GM12873 (cell line): Measurements from ENCODE around the gene EHHADH.

Source experiments
- CTCF ChIP-seq: IDR thresholded peaks from 2 replicates; pipeline ENCODE4 v1.5.1; 2012; ENCODE audit warnings: low read depth, mild to moderate bottlenecking, moderate library complexity, low read length, control low read depth; ENCODE audit not compliant: insufficient read depth; ENCODE audit errors: missing control alignments

The EHHADH gene

GRCh38 chr3:185164428-185165217 is 89.2 kb downstream of the EHHADH start:
- no peak for TF ChIP-seq CTCF

DNA sequence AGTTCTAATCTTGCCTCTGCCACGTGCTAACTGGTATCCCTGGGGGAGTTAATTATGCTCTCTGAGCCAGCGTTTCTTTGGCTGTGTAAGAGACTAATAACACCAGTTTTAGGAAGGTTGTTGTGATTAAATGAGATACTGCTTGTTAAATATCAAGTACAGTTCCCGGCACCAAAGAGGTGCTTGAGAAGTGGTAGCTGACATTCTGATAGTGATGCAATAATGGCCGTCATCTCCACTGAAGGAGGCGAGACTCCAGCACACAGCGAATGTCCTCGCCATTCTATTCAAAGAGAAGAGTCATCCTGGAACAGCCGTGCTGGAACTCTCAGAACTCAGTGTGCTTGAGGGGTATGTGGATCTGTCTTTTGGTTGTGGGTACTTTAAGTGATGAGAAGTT is 91.2 kb downstream of the EHHADH start:
- TF ChIP-seq CTCF, result no peak

DNA sequence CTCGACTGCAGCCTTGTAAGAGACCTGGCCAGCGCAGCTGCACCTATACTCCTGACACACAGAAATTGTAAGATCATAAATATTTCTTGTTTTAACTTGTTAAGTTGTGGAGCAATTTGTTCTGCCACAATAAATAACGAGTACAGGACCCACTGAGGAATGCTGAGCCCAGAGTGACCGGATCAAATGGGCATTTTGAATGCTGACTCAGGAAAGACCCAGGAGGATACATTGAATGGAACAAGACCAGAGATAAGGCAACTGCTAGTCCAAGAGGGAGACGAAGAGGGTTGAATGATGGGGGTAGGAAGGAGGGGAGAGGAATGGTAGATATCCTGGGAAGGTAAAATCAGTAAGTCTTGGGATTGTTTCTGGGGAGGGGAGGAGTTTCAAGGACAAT is 92.1 kb downstream of the EHHADH start:
- TF ChIP-seq CTCF, result no peak

- no peak for TF ChIP-seq CTCF
Observed at GRCh38 chr3:185157347-185157746, 96.5 kb downstream of the EHHADH start.

DNA sequence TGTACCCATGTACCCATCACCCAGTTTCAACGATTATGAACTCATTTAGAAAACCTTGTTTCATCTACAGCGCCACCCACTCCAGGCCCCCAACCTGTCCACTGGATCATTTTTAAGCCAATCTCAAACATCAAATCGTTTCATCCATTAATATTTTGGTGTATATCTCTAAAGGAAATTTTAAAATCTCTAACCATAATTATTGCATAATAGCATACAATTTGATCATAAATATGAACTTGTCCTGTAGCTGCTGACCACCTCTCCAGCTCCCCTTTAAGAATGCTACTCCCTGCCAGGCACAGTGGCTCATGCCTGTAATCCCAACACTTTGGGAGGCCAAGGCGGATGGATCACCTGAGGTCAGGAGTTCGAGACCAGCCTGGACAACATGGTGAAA is 98.2 kb downstream of the EHHADH start:
- no peak for TF ChIP-seq CTCF

DNA sequence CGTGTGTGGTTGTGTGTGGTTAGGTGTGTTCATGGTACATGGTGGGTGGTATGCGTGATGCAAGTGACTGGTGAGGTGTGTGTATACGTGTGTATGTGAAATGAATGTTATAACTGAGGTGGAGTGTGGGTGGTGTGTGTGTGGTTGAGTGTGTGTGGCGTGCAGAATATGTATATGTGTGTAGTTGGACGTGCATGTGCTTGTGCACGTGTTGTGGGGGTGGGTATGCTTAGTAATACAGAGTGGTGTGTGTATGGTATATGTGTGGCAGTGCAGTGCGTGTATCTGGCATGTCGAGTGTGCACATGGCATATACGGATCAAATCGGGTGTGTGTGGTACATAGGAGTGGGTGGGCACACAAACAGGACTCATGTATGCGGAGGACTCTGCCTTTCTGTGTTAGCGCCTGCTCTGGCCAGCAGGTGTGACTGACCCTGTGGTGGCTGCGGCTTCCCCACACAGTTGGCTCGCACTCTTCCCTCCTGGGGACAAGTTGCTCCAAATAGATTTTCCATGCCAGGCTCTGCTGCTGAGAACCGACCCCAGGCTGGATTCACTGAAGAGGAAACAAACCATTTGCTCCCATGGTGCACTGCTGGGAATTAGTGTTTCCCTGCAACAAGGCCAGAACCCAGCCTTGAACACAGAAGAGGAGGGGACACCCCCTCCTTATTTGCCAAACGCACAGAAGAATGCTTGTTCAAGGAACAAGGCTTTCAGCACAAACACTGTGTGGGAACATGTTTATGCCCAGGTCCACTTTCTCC is 99.8 kb downstream of the EHHADH start:
- no peak for TF ChIP-seq CTCF

GRCh38 chr3:185153171-185153771 is 100.6 kb downstream of the EHHADH start:
- TF ChIP-seq CTCF, result no peak
